ENCODE data around the gene SGPP2. TPM values are rescaled to one million over a fixed set of nuclear protein-coding genes. Genes with fewer than 3 reads are reported as not detected.

Gene SGPP2
- total and polyA plus RNA-seq, 7 donors = 0.06 to 0.29 (median 0.10) TPM; not detected in 2

- DNase-seq (no peak), ATAC-seq (no peak)
- TF ChIP-seq CTCF (IDR thresholded peaks at IDR 0.05) = no peak
Measured at GRCh38 chr2:222439692-222440091, 15.3 kb downstream of the SGPP2 start.

GRCh38 chr2:222440673-222441422 is 16.5 kb downstream of the SGPP2 start:
- no peaks in the 10 kb centered on the region for H3K9me3 ChIP-seq
- no peak for DNase-seq
- 34 to 47% (median 41%) methylated on average over 4 of the region's 4 CpGs for WGBS, 3 donors
- TF ChIP-seq CTCF (IDR thresholded peaks at IDR 0.05) = no peak
- H3K4me1 ChIP-seq = no peaks in the 10 kb centered on the region
- H3K27ac ChIP-seq = no peak overlapping the region
- no peaks in the 10 kb centered on the region for H3K36me3 ChIP-seq (ENCODE audit: insufficient read depth in 1 of 2, low read depth in 1 of 2)
- intact Hi-C loops (cut with DNase I) = no loop called here
- no peak for ATAC-seq
- H3K4me3 ChIP-seq = no peak overlapping the region
- H3K27me3 ChIP-seq (ENCODE audit: insufficient read depth in 3 of 3, low read length in 2 of 3) = no peaks in the 10 kb centered on the region

More at GRCh38 chr2:222439692-222440091, 15.3 kb downstream of the SGPP2 start:
- no peaks in the 10 kb centered on the region for H3K27me3 ChIP-seq (ENCODE audit: insufficient read depth in 3 of 3, low read length in 2 of 3)
- no peak overlapping the region for H3K4me3 ChIP-seq
- no peaks in the 10 kb centered on the region for H3K4me1 ChIP-seq
- WGBS, 3 donors = 88 to 94% (median 91%) methylated on average over 1 of the region's 1 CpG
- H3K36me3 ChIP-seq (ENCODE audit: insufficient read depth in 1 of 2, low read depth in 1 of 2) = no peaks in the 10 kb centered on the region
- no peaks in the 10 kb centered on the region for H3K9me3 ChIP-seq
- intact Hi-C loops (cut with DNase I) = no loop called here
- no peak overlapping the region for H3K27ac ChIP-seq

GRCh38 chr2:222442665-222443064 is 18.3 kb downstream of the SGPP2 start:
- ATAC-seq = no peak
- 54 to 65% (median 63%) methylated on average over 5 of the region's 5 CpGs for WGBS, 3 donors
- H3K27ac ChIP-seq = no peak overlapping the region

GRCh38 chr2:222445227-222445626 is 20.9 kb downstream of the SGPP2 start:
- TF ChIP-seq CTCF (IDR thresholded peaks at IDR 0.05) = no peak
- ATAC-seq (peak in 2 of 4 donors; percentile 41 to 58), DNase-seq (peak in 1 of 2 donors; percentile 53)
- no peak overlapping the region for H3K4me3 ChIP-seq
- intact Hi-C loops (cut with DNase I) = no loop called here
- WGBS, 3 donors = 75 to 80% (median 79%) methylated on average over 1 of the region's 1 CpG
- H3K9me3 ChIP-seq = no peaks in the 10 kb centered on the region
- H3K27ac ChIP-seq = no peak overlapping the region
- no peaks in the 10 kb centered on the region for H3K4me1 ChIP-seq
- peaks cover 0 to 9% (median 0%) of the 10 kb centered on the region in 3 donors for H3K27me3 ChIP-seq (ENCODE audit: insufficient read depth in 3 of 3, low read length in 2 of 3)
- no peaks in the 10 kb centered on the region for H3K36me3 ChIP-seq (ENCODE audit: insufficient read depth in 1 of 2, low read depth in 1 of 2)

More at GRCh38 chr2:222442665-222443064, 18.3 kb downstream of the SGPP2 start:
- Histone ChIP-seq H3K4me1 (no peaks in the 10 kb centered on the region), H3K27me3 (ENCODE audit: insufficient read depth in 3 of 3, low read length in 2 of 3) (no peaks in the 10 kb centered on the region), H3K36me3 (ENCODE audit: insufficient read depth in 1 of 2, low read depth in 1 of 2) (no peaks in the 10 kb centered on the region), H3K9me3 (no peaks in the 10 kb centered on the region), H3K4me3 (no peak overlapping the region)
- no peak for TF ChIP-seq CTCF (IDR thresholded peaks at IDR 0.05)
- no peak for DNase-seq
- intact Hi-C loops (cut with DNase I) = no loop called here

All from psoas muscle (tissue), 8 donors.